HepG2 (cell line): ENCODE results near the gene CADPS2. TPM values are rescaled to one million over a fixed set of nuclear protein-coding genes. Genes with fewer than 3 reads are reported as not detected.
A peak's percentile ranks its signal among the peaks of the same experiment; 100 is the strongest.

Source experiments
- ATAC-seq: fragments of 200-7000 bp; cut with Tn5 transposase; 3 replicates; pipeline ENCODE4 v1.9.1; 2020; ENCODE audit warnings: mild to moderate bottlenecking, moderate library complexity
- BruUV-seq: library from RNA; stranded (reverse); fragments of 400-500 nt; replicated peaks from 2 replicates; lab custom pipeline; 2021; lab: Mats Ljungman, UMichigan
- CTCF ChIA-PET: fragments of 300-600 bp; formaldehyde crosslinking; extraction: SDS; loops from one replicate; lab custom pipeline; 2021; ENCODE audit warnings: low total read pairs, inconsistent platforms, low intra/inter-chr PET ratio; lab: Yijun Ruan, JAX
- POLR2A ChIA-PET: fragments of 350-600 bp; sonication (Branson Sonifier 250); formaldehyde crosslinking; loops from one replicate; lab custom pipeline; 2020; ENCODE audit warnings: antibody characterized with exemption, inconsistent platforms; lab: Yijun Ruan, JAX
- DNase-seq: peaks from one replicate; pipeline ENCODE4 v3.0.0-alpha.2; 2015; ENCODE audit warnings: low spot score
- FAIRE-seq: peaks from 3 replicates; lab custom pipeline; 2011; peaks lifted over from hg19 to GRCh38; lab: Jason Lieb, UNC
- H2AFZ ChIP-seq: one replicate; pipeline ENCODE4 v1.6.1; 2011; ENCODE audit warnings: low read length, inconsistent platforms
- H3K27ac ChIP-seq: fragments of 300-600 bp; 3 replicates; pipeline ENCODE4 v1.8.0; 2011; ENCODE audit warnings: mixed run types, mild to moderate bottlenecking, mixed read lengths, low read length, inconsistent platforms; ENCODE audit not compliant: insufficient read depth; ENCODE audit errors: extremely low read length
- H3K27me3 ChIP-seq, 2 experiments: fragments of 200-600 bp in 1 of 2; 2 replicates in 1 of 2; 3 replicates in 1 of 2; pipeline versions ENCODE4 v1.6.0 to v1.8.0; 2011; ENCODE audit warnings: low read length in 2 of 2, mild to moderate bottlenecking in 2 of 2, moderate library complexity in 2 of 2, inconsistent platforms in 1 of 2; ENCODE audit not compliant: insufficient read depth in 2 of 2, control insufficient read depth in 1 of 2
- H3K36me3 ChIP-seq, 2 experiments: fragments of 200-600 bp in 1 of 2; replicated peaks in 1 of 2; 2 replicates in 1 of 2; 3 replicates in 1 of 2; pipeline versions ENCODE4 v1.5.1 to v1.8.0; 2011; ENCODE audit warnings: low read length in 2 of 2, inconsistent platforms in 1 of 2; ENCODE audit not compliant: insufficient read depth in 2 of 2, control insufficient read depth in 1 of 2
- H3K4me1 ChIP-seq: 2 replicates; pipeline ENCODE4 v1.5.1; 2012; ENCODE audit warnings: low read length, inconsistent platforms; ENCODE audit not compliant: insufficient read depth
- H3K4me2 ChIP-seq: 2 replicates; pipeline ENCODE4 v1.6.0; 2011; ENCODE audit warnings: low read depth, low read length, inconsistent platforms
- H3K4me3 ChIP-seq, 3 experiments: fragments of 200-600 bp in 1 of 3; sonication (generic), shearing (Covaris generic) in 1 of 3; replicated peaks in 1 of 3; 2 replicates each; pipeline ENCODE4 v1.5.1; 2011 to 2016; ENCODE audit warnings: low read length in 3 of 3, inconsistent platforms in 2 of 3, low read depth in 2 of 3, mild to moderate bottlenecking in 2 of 3, control low read depth in 1 of 3, mixed read lengths in 1 of 3; ENCODE audit not compliant: insufficient read depth in 1 of 3
- H3K79me2 ChIP-seq: one replicate; pipeline ENCODE4 v1.6.1; 2011; ENCODE audit warnings: low read length, inconsistent platforms; ENCODE audit not compliant: insufficient read depth
- H3K9ac ChIP-seq: 2 replicates; pipeline ENCODE4 v1.6.0; 2011; ENCODE audit warnings: mild to moderate bottlenecking, low read depth, low read length, inconsistent platforms; ENCODE audit not compliant: insufficient read depth
- H3K9me3 ChIP-seq: 2 replicates; pipeline ENCODE4 v1.5.1; 2012; ENCODE audit warnings: mild to moderate bottlenecking, low read length
- H4K20me1 ChIP-seq: 2 replicates; pipeline ENCODE4 v1.6.0; 2011; ENCODE audit warnings: inconsistent platforms, mild to moderate bottlenecking, low read length, moderate library complexity; ENCODE audit not compliant: insufficient read depth
- CTCF ChIP-seq: sonication (generic); formaldehyde crosslinking; IDR thresholded peaks from 2 replicates; pipeline ENCODE4 v1.5.0; 2020; ENCODE audit warnings: mild to moderate bottlenecking, missing genetic modification reagents, moderate library complexity
- GABPA ChIP-seq, 2 experiments: IDR thresholded peaks; 2 replicates each; pipeline ENCODE4 v1.6.1; 2011 to 2016; ENCODE audit warnings: low read depth in 2 of 2, low read length in 1 of 2, missing biosample characterization in 1 of 2, missing genetic modification characterization in 1 of 2
- KLF13 ChIP-seq: sonication (generic); formaldehyde crosslinking; IDR thresholded peaks from 2 replicates; pipeline ENCODE4 v1.4.0; 2020; ENCODE audit warnings: mild to moderate bottlenecking, missing genetic modification reagents
- RAD21 ChIP-seq: fragments of 450-650 bp; formaldehyde crosslinking; IDR thresholded peaks from 2 replicates; pipeline ENCODE4 v1.5.0; 2020; ENCODE audit warnings: mild to moderate bottlenecking
- SMC3 ChIP-seq: IDR thresholded peaks from 2 replicates; pipeline ENCODE4 v1.6.1; 2011; ENCODE audit warnings: low read length, improper control_type of control experiment
- STAG1 ChIP-seq: sonication (generic); formaldehyde crosslinking; IDR thresholded peaks from 2 replicates; pipeline ENCODE4 v1.4.0; 2020; ENCODE audit warnings: missing genetic modification reagents
- ZBTB3 ChIP-seq: sonication (generic); formaldehyde crosslinking; IDR thresholded peaks from 2 replicates; pipeline ENCODE4 v1.4.0; 2020; ENCODE audit warnings: low read depth, mild to moderate bottlenecking, moderate library complexity, missing genetic modification reagents, borderline replicate concordance
- ZNF260 ChIP-seq: sonication (generic); formaldehyde crosslinking; IDR thresholded peaks from 2 replicates; pipeline ENCODE4 v1.4.0; 2020; ENCODE audit warnings: missing genetic modification reagents, low read depth, mild to moderate bottlenecking, borderline replicate concordance
- ZNF850 ChIP-seq: sonication (generic); formaldehyde crosslinking; conservative IDR thresholded peaks from 2 replicates; pipeline ENCODE4 v1.9.0; 2021; ENCODE audit warnings: mild to moderate bottlenecking, missing genetic modification reagents
- WGBS: methylation state at CpG from one replicate; pipeline ENCODE4 v1.1.6; 2017; ENCODE audit warnings: low lambda C conversion rate; 5-methylcytosine and 5-hydroxymethylcytosine counted together
- in situ Hi-C: cut with HindIII; loops from 2 replicates; pipeline ENCODE4 v1.10.0; 2017; ENCODE audit warnings: low pct_unique_long_range_greater_than_20kb; ENCODE audit not compliant: extremely low pct_ligation_motif_present
- intact Hi-C: fragments of 100-400 bp; cut with micrococcal nuclease; formaldehyde crosslinking; loops from one replicate; pipeline ENCODE4 v1.10.0; 2022; ENCODE audit not compliant: unreplicated experiment
- polyA plus RNA-seq, 8 experiments: library from polyadenylated mRNA; depleted of rRNA in 3 of 8; stranded (reverse) in 7 of 8; unstranded in 1 of 8; fragments of >200 nt; fragmentation: Illumina TruSeq in 4 of 8; extraction: Trizol in 4 of 8; gene quantifications; 2 replicates each; pipeline versions ENCODE4 v1.2.1 to v1.2.3, GENCODE V29; 2011 to 2016; ENCODE audit warnings: low read depth in 4 of 8, missing spikeins in 1 of 8, mixed read lengths in 1 of 8; ENCODE audit not compliant: insufficient read depth in 1 of 8
- total RNA-seq, 5 experiments: library from RNA; depleted of rRNA; stranded (reverse); fragments of >200 nt; fragmentation: Illumina TruSeq; extraction: Trizol; gene quantifications; 2 replicates each; pipeline ENCODE4 v1.2.3, GENCODE V29; 2016; ENCODE audit warnings: low read depth in 1 of 5
- TF ChIP-seq, protein P1 (sequence below), 2 experiments: IDR thresholded peaks; 2 replicates each; pipeline ENCODE4 v1.6.1; 2011 to 2012; ENCODE audit warnings: low read length in 2 of 2, borderline replicate concordance in 1 of 2, low read depth in 1 of 2, mild to moderate bottlenecking in 1 of 2, moderate library complexity in 1 of 2
- TF ChIP-seq, protein P2 (sequence below), 2 experiments: sonication (generic) in 1 of 2; formaldehyde crosslinking in 1 of 2; IDR thresholded peaks; 2 replicates each; pipeline versions ENCODE4 v1.4.0 to v1.6.1; 2018 to 2020; ENCODE audit warnings: missing genetic modification reagents in 2 of 2, borderline replicate concordance in 1 of 2, low read depth in 1 of 2, mild to moderate bottlenecking in 1 of 2, missing biosample characterization in 1 of 2

The CADPS2 gene
- total and polyA plus RNA-seq, 2 of the 13 experiments (the other 11 are each of a cell fraction or from before 2014, with no cell fraction given): 17.6 to 43.8 TPM

- TF ChIP-seq, protein P1, sequence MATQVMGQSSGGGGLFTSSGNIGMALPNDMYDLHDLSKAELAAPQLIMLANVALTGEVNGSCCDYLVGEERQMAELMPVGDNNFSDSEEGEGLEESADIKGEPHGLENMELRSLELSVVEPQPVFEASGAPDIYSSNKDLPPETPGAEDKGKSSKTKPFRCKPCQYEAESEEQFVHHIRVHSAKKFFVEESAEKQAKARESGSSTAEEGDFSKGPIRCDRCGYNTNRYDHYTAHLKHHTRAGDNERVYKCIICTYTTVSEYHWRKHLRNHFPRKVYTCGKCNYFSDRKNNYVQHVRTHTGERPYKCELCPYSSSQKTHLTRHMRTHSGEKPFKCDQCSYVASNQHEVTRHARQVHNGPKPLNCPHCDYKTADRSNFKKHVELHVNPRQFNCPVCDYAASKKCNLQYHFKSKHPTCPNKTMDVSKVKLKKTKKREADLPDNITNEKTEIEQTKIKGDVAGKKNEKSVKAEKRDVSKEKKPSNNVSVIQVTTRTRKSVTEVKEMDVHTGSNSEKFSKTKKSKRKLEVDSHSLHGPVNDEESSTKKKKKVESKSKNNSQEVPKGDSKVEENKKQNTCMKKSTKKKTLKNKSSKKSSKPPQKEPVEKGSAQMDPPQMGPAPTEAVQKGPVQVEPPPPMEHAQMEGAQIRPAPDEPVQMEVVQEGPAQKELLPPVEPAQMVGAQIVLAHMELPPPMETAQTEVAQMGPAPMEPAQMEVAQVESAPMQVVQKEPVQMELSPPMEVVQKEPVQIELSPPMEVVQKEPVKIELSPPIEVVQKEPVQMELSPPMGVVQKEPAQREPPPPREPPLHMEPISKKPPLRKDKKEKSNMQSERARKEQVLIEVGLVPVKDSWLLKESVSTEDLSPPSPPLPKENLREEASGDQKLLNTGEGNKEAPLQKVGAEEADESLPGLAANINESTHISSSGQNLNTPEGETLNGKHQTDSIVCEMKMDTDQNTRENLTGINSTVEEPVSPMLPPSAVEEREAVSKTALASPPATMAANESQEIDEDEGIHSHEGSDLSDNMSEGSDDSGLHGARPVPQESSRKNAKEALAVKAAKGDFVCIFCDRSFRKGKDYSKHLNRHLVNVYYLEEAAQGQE (IDR thresholded peaks at IDR 0.05; ENCODE audit: borderline replicate concordance in 1 of 2, low read depth in 1 of 2, low read length in 2 of 2): no peak
- TF ChIP-seq GABPA (IDR thresholded peaks at IDR 0.05; ENCODE audit: low read depth, low read length): no peak
- TF ChIP-seq GABPA (CRISPR knock-in tag; IDR thresholded peaks at IDR 0.05; ENCODE audit: low read depth): no peak
- TF ChIP-seq ZNF260: no peak
- TF ChIP-seq KLF13: no peak
These were observed 82.4 kb downstream of the CADPS2 start (continued) for GRCh38 chr7:122803851-122804250.

- intact Hi-C loops: loop anchor here (1.0 to 5.0 kb wide), 3 partner anchors 83 to 351 kb away; partner anchors contain the start of gene CADPS2
These were observed 82.9 kb downstream of the CADPS2 start for GRCh38 chr7:122803323-122803722.

More at GRCh38 chr7:122803323-122803722, 82.9 kb downstream of the CADPS2 start:
- H3K27ac ChIP-seq: no peak overlapping the region
- DNase-seq: peak; percentile 36
- peak; percentile 69; the same call in 2 of the 3 replicates for ATAC-seq
- H3K9me3 ChIP-seq: no peaks in the 10 kb centered on the region
- peak; percentile 82 for FAIRE-seq
- H3K36me3 ChIP-seq: no peaks in the 10 kb centered on the region
- H2AFZ ChIP-seq: no peak overlapping the region
- POLR2A ChIA-PET: no interaction called here
- H3K4me2 ChIP-seq: no peak overlapping the region
- H3K79me2 ChIP-seq: no peaks in the 10 kb centered on the region
- no peak overlapping the region for H3K4me3 ChIP-seq
- no peak overlapping the region for H3K9ac ChIP-seq
- in situ Hi-C loops: loop anchor here (10.0 to 25.0 kb wide), 2 partner anchors 81 to 359 kb away; partner anchors contain the start of gene CADPS2
- 55% methylated on average over 2 of the region's 2 CpGs for WGBS
- peaks cover 13% of the 10 kb centered on the region for H3K4me1 ChIP-seq
- TF ChIP-seq ZBTB3 (CRISPR knock-in tag): no peak
- TF ChIP-seq ZNF850: no peak
- TF ChIP-seq, protein P2, sequence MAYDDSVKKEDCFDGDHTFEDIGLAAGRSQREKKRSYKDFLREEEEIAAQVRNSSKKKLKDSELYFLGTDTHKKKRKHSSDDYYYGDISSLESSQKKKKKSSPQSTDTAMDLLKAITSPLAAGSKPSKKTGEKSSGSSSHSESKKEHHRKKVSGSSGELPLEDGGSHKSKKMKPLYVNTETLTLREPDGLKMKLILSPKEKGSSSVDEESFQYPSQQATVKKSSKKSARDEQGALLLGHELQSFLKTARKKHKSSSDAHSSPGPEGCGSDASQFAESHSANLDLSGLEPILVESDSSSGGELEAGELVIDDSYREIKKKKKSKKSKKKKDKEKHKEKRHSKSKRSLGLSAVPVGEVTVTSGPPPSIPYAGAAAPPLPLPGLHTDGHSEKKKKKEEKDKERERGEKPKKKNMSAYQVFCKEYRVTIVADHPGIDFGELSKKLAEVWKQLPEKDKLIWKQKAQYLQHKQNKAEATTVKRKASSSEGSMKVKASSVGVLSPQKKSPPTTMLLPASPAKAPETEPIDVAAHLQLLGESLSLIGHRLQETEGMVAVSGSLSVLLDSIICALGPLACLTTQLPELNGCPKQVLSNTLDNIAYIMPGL (CRISPR knock-in tag; IDR thresholded peaks at IDR 0.05; ENCODE audit: borderline replicate concordance in 1 of 2, low read depth in 1 of 2): 0 out of 4 replicates have a peak, but pooled peaks of 1 of the 2 experiments have one; percentile 21
- TF ChIP-seq CTCF: peak; percentile 71
- peak; percentile 51; the same call in 1 of the 2 replicates for TF ChIP-seq RAD21
- TF ChIP-seq STAG1 (CRISPR knock-in tag): peak; percentile 72
- peak; percentile 64; the same call in 1 of the 2 replicates for TF ChIP-seq SMC3
- TF ChIP-seq, all 625 proteins: peak for 5
- Histone ChIP-seq H4K20me1 (no peaks in the 10 kb centered on the region), H3K27me3 (no peaks in the 10 kb centered on the region)
- BruUV-seq: no TSS peak
- CTCF ChIA-PET: interaction anchor here (0.8 to 1.4 kb wide), 2 partner anchors 267 to 351 kb away, joined by 3 to 6 read pairs; no protein-coding TSS in a partner anchor
